GM18511 (cell line): ENCODE results near the gene PPIL6.

Source experiments
- ATAC-seq: cut with Tn5 transposase; IDR thresholded peaks from one replicate; pipeline ENCODE4 v1.9.1; 2021; ENCODE audit warnings: mild to moderate bottlenecking, moderate library complexity; ENCODE audit not compliant: unreplicated experiment

Gene PPIL6

DNA sequence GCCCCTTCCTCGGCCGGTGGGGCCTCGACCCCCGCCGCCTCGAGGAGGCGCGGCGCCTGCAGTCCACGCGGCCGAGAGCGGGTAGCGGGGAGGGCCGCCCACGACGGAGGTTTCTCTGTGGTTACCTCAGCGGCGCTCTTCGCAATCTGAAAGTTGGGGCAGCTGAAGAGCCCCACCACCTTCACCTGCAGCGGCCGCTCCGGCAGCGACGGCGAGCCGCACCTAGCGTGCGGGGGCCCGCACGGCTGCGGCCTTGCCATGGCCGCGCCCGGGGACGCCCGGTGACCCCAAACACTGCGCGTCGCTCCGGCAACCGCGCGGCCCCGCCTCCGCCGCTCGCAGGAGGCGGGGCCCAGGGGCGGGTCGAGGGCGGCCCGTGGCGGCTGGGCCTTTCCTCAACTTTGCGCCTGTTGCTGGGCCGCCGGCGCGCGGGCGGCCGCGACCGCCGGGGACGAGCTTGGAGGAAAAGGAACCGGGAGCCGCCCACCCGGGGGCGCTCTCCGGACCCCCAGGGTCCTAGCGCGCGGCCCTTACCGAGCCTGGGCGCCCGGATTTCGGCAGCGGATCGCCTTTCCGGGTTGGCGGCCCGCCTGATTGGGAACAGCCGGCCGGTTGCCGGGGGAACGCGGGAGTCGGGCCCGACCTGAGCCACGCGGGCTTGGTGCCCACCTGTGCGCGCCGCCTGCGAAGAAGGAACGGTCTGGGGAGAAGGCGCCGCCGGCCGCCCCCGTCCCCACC lies at the start of gene PPIL6, which contains the start of gene SMPD2:
Gene PPIL6, minus strand, starts transcription at position 298 of the 738 bp plus-strand sequence. Its CDS starts 38 bp downstream, at position 260.
Gene SMPD2, plus strand, starts transcription at position 394 of the 738 bp plus-strand sequence. CDS start 398 bp downstream, outside the sequence.
- ATAC-seq, result peak; percentile 88

DNA sequence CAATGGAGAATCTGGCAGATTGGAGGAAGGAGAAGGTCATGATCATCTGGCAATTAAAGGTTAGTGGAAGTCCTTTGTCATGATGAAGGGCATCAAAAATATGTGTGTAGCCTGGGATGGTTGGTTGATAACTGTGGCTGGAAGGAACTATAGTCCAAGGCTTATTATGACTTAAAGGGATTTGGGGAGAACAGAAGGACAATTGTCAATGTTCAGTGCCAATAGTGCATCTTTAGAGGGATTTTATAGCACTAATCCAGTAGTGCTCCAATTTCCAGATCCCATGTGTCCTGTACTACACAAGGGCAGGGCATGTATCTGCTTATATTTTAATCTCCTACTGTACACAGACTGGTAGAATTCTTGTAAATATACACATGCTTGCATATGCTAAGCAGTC lies 47.6 kb upstream of the PPIL6 start:
- ATAC-seq, result no peak

DNA sequence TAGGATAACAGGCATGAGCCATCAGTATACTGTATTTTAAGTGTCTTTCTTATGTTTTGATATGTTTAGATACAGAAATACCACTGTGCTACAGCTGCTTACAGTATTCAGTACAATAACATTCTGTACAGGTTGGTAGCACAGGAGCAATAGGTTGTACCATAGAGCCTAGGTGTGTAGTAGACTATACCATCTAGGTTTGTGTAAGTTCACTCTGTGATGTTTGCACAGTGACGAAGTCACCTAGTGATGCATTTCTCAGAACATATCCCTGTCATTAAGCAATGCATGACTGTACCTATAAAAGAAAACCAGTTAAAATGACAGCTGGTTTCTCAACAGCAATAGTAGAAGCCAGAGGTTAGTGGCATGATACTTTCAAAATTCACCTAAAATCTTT lies 45.6 kb upstream of the PPIL6 start:
- ATAC-seq, result no peak

- no peak for ATAC-seq
Measured at GRCh38 chr6:109485266-109485935, 45.0 kb upstream of the PPIL6 start.

DNA sequence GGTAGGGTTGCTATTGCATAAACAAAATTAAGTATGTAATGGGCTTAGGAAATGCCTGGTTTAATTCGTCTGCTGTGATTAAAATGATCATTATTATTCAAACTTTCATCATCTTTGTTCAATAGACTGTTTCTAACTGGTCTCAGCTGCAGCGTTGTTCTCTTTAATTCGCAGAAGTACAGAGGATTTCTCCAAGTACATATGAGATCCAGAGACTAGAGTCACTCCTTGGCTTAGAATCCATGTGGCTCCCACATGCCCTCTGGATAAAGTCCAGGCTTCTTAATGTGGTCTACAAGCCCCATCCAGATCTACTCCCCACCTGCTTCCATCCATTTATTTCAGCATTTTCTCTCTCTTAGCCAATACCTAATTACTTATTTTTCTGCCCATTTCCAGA lies 43.7 kb upstream of the PPIL6 start:
- no peak for ATAC-seq

DNA sequence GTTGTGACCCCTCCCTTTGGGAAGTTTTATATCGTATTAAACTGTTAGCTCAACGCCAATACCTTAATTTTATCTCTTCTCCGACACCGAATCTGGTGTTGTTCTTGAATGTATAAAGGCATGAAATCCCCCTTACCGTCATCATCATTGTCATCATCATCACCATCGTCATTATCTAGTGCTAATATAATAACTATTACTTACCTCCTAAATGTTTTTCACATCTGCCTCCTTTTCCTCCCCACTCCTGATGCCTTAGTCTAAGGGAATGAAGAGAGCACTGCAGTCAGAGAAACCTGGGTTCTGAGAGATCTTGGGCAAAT lies 43.3 kb upstream of the PPIL6 start:
- peak; percentile 3 for ATAC-seq

GRCh38 chr6:109482905-109483734 lies 42.7 kb upstream of the PPIL6 start, which contains the start of gene ZBTB24:
Gene ZBTB24 (minus strand): TSS chr6:109483219. CDS start chr6:109482026, 1,193 bp downstream.
- ATAC-seq, result peak; percentile 91

- no peak for ATAC-seq
Measured at GRCh38 chr6:109480993-109481480, 40.6 kb upstream of the PPIL6 start.

DNA sequence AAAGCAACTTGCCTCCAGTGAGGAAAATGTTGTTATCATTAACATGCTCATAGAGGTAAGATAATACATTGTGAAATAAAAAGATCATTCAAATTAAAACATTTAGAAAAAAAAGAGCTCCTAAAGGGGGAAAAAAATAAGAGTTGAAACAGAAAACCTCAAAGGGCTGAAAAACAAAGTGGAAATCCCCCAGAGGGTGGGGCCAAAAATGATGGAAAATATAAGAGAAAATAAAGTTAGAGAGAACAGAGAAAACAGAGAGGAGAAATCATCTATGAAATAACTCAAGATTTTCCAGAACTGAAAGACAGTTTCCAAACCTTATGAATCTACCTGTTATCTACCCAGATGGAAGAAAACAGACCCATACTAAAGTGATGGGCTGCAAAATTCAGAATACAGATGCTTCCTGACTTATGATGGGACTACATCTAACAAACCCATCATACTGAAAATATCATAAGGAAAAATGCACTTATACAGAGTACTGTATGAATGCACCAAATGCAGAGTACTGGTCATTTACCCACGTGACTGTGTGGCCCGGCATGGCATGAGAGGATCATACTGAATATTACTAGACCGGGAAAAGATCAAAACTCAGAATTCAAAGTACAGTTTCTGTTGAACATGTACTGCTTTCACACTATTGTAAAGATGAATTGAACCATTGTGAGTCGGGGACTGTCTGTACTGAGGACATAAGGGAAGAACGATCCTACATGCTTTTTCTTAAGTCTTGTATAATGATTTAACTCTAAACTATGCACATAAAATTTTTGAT lies 38.6 kb upstream of the PPIL6 start:
- no peak for ATAC-seq

DNA sequence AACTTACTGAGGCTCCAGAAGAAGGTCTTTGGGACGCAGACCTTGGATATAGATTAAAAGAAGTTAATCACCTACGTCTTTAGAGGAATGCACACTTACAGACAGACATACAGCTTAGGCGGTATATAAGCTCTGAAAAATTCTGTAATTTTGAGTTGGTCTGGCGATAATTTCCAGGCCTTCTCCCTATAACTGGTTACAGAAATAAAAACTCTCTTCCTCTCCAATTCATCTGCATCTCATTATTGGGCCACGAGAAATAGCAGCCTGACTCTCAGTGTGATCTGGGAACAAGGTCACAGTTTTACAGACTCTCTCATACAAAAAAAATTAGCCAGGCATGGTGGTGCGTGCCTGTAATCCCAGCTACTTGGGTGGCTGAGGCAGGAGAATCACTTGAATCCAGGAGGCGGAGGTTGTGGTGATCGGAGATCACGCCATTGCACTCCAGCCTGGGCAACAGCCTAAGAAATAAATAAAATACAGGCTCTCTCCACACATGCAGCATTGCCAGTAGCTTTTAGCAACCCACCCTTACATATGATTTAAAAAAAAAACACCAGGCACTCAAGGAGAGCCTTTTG lies 37.9 kb upstream of the PPIL6 start:
- no peak for ATAC-seq

DNA sequence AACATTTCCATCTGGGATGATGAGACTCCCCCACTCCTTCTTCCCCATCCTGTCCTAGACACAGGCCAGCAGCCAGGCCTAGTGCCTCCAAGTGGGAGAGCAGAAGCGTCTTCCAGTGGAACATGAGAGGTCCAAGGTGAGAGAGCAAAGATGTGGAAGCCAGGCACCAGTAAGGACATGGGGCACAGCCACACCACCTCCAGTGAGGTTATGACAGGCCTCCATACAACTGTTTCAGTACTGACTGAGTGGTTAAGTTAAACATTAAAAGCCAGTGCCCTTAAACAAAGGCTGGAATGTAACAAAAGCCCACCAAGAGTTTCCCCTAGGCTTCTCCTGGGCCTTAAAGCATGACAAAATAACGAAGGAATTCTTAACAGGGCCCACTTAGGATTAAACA lies 37.3 kb upstream of the PPIL6 start:
- peak; percentile 67 for ATAC-seq

GRCh38 chr6:109477184-109477583 lies 36.8 kb upstream of the PPIL6 start:
- ATAC-seq, result no peak

DNA sequence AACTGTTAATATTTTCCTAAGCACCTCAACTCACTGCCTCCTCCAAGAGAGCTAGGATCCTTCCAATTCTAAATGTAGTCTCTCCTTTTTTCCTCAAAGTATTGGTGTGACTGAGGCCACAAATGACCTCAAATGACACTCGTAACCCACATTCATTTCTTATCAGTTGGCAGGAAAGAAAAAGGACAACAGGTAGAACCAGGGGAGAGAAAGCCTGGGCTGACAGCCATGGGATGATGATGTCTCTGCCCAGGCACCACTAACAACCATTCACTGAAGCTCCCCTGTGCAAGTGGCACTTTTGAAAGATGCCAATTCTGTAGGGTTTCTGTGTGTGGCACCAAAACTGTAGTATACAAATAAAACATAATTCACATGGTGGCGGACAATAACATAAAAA lies 35.2 kb upstream of the PPIL6 start:
- ATAC-seq, result no peak

- ATAC-seq, result no peak
Measured at GRCh38 chr6:109474995-109475394, 34.6 kb upstream of the PPIL6 start.

- ATAC-seq, result no peak
Measured at GRCh38 chr6:109473120-109473519, 32.7 kb upstream of the PPIL6 start.

DNA sequence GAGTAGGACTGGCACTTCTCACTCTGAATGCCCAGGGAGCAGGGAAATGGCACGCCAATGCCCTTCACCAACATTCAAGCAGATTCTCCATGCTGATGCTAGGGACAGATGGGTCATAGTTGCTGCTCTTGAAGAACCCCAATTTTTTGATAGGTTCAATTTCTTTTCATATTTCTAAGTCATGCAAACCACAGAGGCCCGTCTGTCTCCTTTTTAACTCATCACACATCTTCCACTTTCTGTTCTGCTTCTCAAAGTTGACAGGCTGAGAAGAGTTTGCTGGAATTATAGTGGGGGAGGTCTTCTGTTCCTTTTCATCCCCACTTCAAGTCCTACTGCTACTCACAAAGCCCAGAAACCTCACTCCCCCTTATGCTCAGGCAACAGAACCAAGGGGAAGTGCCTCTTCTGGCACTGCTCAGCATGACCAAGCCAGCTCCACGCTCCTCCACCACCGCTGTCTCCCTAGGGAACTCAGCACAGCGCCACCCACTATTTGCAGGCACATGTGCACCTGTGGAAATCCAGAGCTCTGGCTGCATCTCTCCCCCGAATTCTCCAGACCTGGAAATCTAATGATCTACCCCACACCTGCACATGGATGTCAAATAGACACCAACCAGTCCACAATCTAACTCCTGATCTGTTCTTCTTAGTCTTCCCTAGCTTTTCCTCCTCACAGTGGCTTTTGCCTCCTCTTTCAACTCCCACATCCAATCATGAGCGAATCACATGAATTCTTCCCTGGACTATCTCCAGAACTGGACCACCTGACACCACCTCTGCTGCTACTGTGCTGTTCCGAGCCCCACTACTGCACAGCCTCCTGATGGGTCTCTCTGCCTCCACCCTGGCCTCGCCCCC lies 31.9 kb upstream of the PPIL6 start:
- ATAC-seq, result peak; percentile 72

DNA sequence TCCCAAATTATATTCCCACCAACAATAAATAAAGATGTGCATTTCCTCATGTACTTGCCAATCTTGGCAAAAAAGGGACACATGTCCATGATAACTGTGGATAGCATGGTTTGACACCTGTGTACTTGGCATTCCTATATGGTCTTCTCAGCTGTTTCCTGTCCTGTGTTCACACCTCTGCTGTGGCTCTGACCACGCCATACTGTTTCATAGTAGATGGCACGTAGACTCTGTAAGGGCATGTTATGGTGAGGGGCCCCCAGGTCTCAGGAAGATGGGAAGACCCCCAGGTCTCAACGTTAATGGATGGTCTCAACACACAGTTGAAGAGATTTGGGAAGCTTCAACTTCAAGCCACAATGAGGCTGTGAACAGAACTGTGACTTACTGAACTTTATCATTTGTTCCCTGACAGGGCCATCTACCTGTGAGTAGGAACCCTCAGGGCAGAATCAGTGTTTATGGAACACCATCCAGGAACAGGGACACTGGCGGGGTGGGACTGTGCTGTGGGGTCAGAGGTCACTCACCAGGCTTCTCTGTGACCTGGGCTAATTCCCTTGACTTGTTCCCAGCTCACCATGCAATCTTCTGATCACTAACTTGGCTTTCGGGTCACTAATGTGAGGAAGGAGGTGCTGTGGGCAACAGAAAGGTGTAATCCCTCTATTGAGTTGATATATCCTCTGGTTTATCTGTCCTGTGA lies 30.8 kb upstream of the PPIL6 start:
- no peak for ATAC-seq

DNA sequence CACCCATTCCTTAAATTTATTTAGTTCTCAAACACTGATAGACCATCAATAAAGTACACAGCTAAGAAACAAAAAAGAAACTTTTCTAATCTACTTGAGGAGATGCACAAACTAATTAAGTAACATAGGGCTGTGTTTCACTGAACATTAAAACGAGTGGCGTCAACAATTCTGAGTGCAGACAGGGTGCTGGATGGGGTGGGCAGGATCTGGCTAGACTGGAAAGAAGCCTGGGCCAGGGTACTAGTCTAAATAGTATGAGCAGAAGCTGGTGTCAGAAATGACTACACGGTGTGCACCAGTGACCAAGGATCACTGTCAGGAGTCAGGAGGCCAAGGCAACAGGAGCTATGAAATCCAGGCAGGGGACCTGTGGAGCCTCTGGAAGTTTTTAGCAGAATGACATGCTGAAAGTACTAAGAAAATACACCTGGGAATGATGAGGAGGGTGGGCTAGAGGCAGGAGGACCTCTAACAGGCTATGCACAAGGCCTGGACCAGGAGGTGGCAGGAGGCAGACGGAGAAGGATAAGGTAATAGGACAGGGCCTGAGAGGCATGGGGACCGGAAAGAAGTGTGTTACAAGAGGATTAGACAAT lies 29.3 kb upstream of the PPIL6 start:
- ATAC-seq, result no peak
